SK-N-SH (cell line): ENCODE measurements around the gene KRTAP4-12.

ENCODE experiments used
- CTCF ChIP-seq: fragments of 200-600 bp; sonication (generic); IDR thresholded peaks from 2 replicates; pipeline ENCODE4 v1.6.1; 2017; ENCODE audit warnings: antibody characterized with exemption, mild to moderate bottlenecking, moderate library complexity
- EZH2phosphoT487 ChIP-seq: fragments of 200-600 bp; sonication (generic); IDR thresholded peaks from 2 replicates; pipeline ENCODE4 v1.6.1; 2017; ENCODE audit warnings: low read depth, mixed run types, mild to moderate bottlenecking, antibody characterized with exemption, moderate library complexity, borderline replicate concordance
- GABPA ChIP-seq: IDR thresholded peaks from 2 replicates; pipeline ENCODE4 v1.4.0; 2012; ENCODE audit warnings: low read depth, mild to moderate bottlenecking
- JUND ChIP-seq: IDR thresholded peaks from 2 replicates; pipeline ENCODE4 v1.4.0; 2012
- MAX ChIP-seq: IDR thresholded peaks from 2 replicates; pipeline ENCODE4 v1.4.0; 2012; ENCODE audit warnings: low read depth
- MEF2A ChIP-seq: IDR thresholded peaks from 2 replicates; pipeline ENCODE4 v1.4.0; 2012; ENCODE audit warnings: low read depth, borderline replicate concordance
- RAD21 ChIP-seq: IDR thresholded peaks from 2 replicates; pipeline ENCODE4 v1.6.1; 2012; ENCODE audit warnings: mild to moderate bottlenecking, low read length
- SIN3A ChIP-seq: IDR thresholded peaks from 2 replicates; pipeline ENCODE4 v1.6.1; 2012; ENCODE audit warnings: low read depth, mild to moderate bottlenecking, low read length, moderate library complexity, borderline replicate concordance
- YY1 ChIP-seq: IDR thresholded peaks from 2 replicates; pipeline ENCODE4 v1.4.0; 2012; ENCODE audit warnings: low read depth, mild to moderate bottlenecking

- TF ChIP-seq JUND, result no peak
- TF ChIP-seq CTCF, result no peak
- TF ChIP-seq MEF2A, result no peak
- TF ChIP-seq EZH2phosphoT487, result no peak
- TF ChIP-seq MAX, result no peak
- no peak for TF ChIP-seq GABPA
- TF ChIP-seq YY1, result no peak
- no peak for TF ChIP-seq SIN3A
- no peak for TF ChIP-seq RAD21
Observed at GRCh38 chr17:41073676-41074075, 50.3 kb downstream of the KRTAP4-12 start.
